Transverse colon (tissue), 4 donors: ENCODE data around the gene BTNL3. TPM values are rescaled to one million over a fixed set of nuclear protein-coding genes. Genes with fewer than 3 reads are reported as not detected.

Experiments
- DNase-seq: peaks from one replicate; pipeline ENCODE4 v3.0.0-alpha.2; 2019
- H3K27ac ChIP-seq, 4 donors: fragments of 200-600 bp; sonication (generic); 2 replicates each; pipeline ENCODE4 v1.5.1; 2016 to 2018; ENCODE audit warnings: inconsistent platforms in 4 of 4
- H3K27me3 ChIP-seq: fragments of 200-600 bp; sonication (generic); 2 replicates; pipeline ENCODE4 v1.5.1; 2017; ENCODE audit warnings: inconsistent platforms
- H3K36me3 ChIP-seq, 4 donors: fragments of 200-600 bp; sonication (generic); 2 replicates each; pipeline ENCODE4 v1.5.1; 2017 to 2019; ENCODE audit warnings: inconsistent platforms in 4 of 4
- H3K4me1 ChIP-seq, 4 donors: fragments of 200-600 bp; sonication (generic); 2 replicates each; pipeline ENCODE4 v1.5.1; 2017 to 2020; ENCODE audit warnings: inconsistent platforms in 4 of 4
- H3K4me3 ChIP-seq, 4 donors: fragments of 200-600 bp; sonication (generic); 1 replicate in 1 of 4; 2 replicates in 3 of 4; pipeline versions ENCODE4 v1.5.1 to v1.6.1; 2017 to 2019; ENCODE audit warnings: inconsistent platforms in 4 of 4
- H3K9me3 ChIP-seq, 2 donors: fragments of 200-600 bp; sonication (generic); 2 replicates each; pipeline ENCODE4 v1.5.1; 2017 to 2019; ENCODE audit warnings: inconsistent platforms in 2 of 2
- EP300 ChIP-seq: sonication (generic); formaldehyde crosslinking; IDR thresholded peaks from one replicate; pipeline ENCODE4 v1.6.1; 2017; ENCODE audit warnings: antibody characterized with exemption, low read depth
- POLR2A ChIP-seq: fragments of 450-650 bp; IDR thresholded peaks from one replicate; pipeline ENCODE4 v1.6.1; 2016; ENCODE audit warnings: antibody characterized with exemption, mild to moderate bottlenecking, moderate library complexity
- POLR2AphosphoS5 ChIP-seq, 3 donors: sonication (generic); formaldehyde crosslinking; IDR thresholded peaks; one replicate each; pipeline ENCODE4 v1.6.1; 2016; ENCODE audit warnings: antibody characterized with exemption in 3 of 3
- WGBS, 2 donors: methylation state at CpG; one replicate each; pipeline ENCODE4 v1.1.5; 2018; ENCODE audit warnings: low coverage in 1 of 2; 5-methylcytosine and 5-hydroxymethylcytosine counted together
- in situ Hi-C, 4 donors: fragments of 200-750 bp; cut with MboI; loops; one replicate each; pipeline versions ENCODE4 v1.15.0 to v1.15.1; 2017; ENCODE audit warnings: low sequenced_read_pairs in 3 of 4, low pct_ligation_motif_present in 1 of 4, low pct_unique_long_range_greater_than_20kb in 1 of 4
- intact Hi-C: fragments of 100-400 bp; cut with DNase I; formaldehyde crosslinking; loops from one replicate; pipeline ENCODE4 v1.15.1; 2023; ENCODE audit warnings: low total_unique reads
- small RNA-seq, 4 donors: library from RNA; depleted of rRNA; stranded (forward); fragments of <200 nt; gene quantifications; one replicate each; pipeline ENCODE3, GENCODE V24; 2016
- total RNA-seq, 4 donors: library from RNA; depleted of rRNA; stranded (reverse); fragments of >200 nt; gene quantifications; one replicate each; pipeline ENCODE4 v1.1.0, GENCODE V29; 2016
- TF ChIP-seq, protein P1 (sequence below), 5 experiments: fragments of 200-600 bp in 3 of 5; fragments of 450-650 bp in 2 of 5; sonication (generic) in 3 of 5; IDR thresholded peaks; 1 replicate in 2 of 5; 2 replicates in 3 of 5; pipeline ENCODE4 v1.5.1; 2016 to 2017; ENCODE audit warnings: antibody characterized with exemption in 5 of 5, inconsistent platforms in 3 of 5, mild to moderate bottlenecking in 2 of 5, moderate library complexity in 1 of 5

Gene BTNL3
- total RNA-seq, 4 donors from 2014 or later: 15.7 to 146 (median 34.7) TPM

DNA sequence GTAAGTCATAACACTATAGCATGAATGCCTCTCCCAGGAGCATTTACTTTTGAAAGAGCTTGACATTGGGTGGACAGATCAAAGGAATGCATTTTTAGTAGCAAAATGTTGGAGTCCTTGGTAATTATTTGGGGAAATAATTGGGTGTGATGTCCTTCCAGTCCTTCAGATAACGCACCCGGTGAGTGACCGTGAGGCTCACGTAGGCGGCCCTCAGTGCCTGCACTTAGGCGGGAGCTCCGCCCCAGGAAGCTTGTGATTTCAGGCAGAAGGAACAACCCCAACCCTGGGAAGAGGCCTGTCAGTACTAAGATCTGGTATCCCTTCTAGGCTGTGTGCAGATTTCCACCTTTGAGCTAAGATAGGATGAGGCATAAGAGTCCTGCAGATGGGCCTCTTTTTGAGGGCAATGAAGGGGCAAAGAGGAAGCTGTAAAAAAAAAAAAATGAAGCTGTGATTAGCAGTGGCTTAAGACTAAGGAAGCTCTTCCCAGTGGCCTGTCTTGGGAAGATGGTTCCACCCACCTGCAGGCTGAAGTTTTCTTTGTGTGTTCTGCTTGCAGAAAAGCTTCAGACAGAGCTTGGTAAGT is 66.3 kb downstream of the BTNL3 start:
- Histone ChIP-seq H3K4me3 (no peak overlapping the region), H3K27me3 (peaks cover 97% of the 10 kb centered on the region), H3K4me1 (peaks cover 6 to 27% (median 19%) of the 10 kb centered on the region in 4 donors), H3K36me3 (no peaks in the 10 kb centered on the region), H3K9me3 (no peaks in the 10 kb centered on the region), H3K27ac (no peak overlapping the region)
- 32 to 66% methylated on average over 3 to 7 of the region's 7 CpGs for WGBS, 2 donors
- DNase-seq: no peak
- no peak for TF ChIP-seq POLR2AphosphoS5 (IDR thresholded peaks at IDR 0.05)
- TF ChIP-seq, protein P1, sequence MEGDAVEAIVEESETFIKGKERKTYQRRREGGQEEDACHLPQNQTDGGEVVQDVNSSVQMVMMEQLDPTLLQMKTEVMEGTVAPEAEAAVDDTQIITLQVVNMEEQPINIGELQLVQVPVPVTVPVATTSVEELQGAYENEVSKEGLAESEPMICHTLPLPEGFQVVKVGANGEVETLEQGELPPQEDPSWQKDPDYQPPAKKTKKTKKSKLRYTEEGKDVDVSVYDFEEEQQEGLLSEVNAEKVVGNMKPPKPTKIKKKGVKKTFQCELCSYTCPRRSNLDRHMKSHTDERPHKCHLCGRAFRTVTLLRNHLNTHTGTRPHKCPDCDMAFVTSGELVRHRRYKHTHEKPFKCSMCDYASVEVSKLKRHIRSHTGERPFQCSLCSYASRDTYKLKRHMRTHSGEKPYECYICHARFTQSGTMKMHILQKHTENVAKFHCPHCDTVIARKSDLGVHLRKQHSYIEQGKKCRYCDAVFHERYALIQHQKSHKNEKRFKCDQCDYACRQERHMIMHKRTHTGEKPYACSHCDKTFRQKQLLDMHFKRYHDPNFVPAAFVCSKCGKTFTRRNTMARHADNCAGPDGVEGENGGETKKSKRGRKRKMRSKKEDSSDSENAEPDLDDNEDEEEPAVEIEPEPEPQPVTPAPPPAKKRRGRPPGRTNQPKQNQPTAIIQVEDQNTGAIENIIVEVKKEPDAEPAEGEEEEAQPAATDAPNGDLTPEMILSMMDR (IDR thresholded peaks at IDR 0.05): no peak
- TF ChIP-seq POLR2A: no peak
- no peak for TF ChIP-seq EP300
- in situ Hi-C loops (no loop called here), intact Hi-C loops (no loop called here)

Small RNA genes within 50 kb of the gene (small RNA-seq; reads per million reads assigned to genes)
- gene MIR8089: 0 reads per million in 4 donors
- gene RNU6-1036P: 0 reads per million in 4 donors
- 0 reads per million in 4 donors for gene RPS29P12

Other genes with a start within 250 kb of the BTNL3 start
- gene OR2Y1, start 248.8 kb upstream of the BTNL3 start, total RNA-seq: not detected
- 100 to 1,000 TPM in 3 of 4 donors, 10 to 100 TPM in 1; 98.5 to 131 (median 114) TPM for gene MGAT1, start 186.0 kb upstream of the BTNL3 start, total RNA-seq
- 10 to 100 TPM in 3 of 4 donors, 1 to 10 TPM in 1; 4.1 to 35.7 (median 26.9) TPM for gene ZFP62, start 127.6 kb upstream of the BTNL3 start, total RNA-seq
- 100 to 1,000 TPM in 1 of 4 donors, 10 to 100 TPM in 3; 19.7 to 156 (median 59.0) TPM for gene BTNL8, start 89.7 kb upstream of the BTNL3 start, total RNA-seq
- gene BTNL9, start 51.4 kb downstream of the BTNL3 start, total RNA-seq: 10 to 100 TPM in 3 of 4 donors, 1 to 10 TPM in 1; 2.5 to 96.5 (median 15.4) TPM
- not detected for gene OR2V1, start 142.3 kb downstream of the BTNL3 start, total RNA-seq
- not detected for gene OR2V2, start 158.7 kb downstream of the BTNL3 start, total RNA-seq
- 10 to 100 TPM in 1 of 4 donors, 1 to 10 TPM in 2, not detected in 1; 2.5 to 16.7 (median 7.5) TPM for gene TRIM7, start 216.3 kb downstream of the BTNL3 start, total RNA-seq
- 10 to 100 TPM; 17.9 to 23.9 (median 18.7) TPM for gene TRIM41, start 234.4 kb downstream of the BTNL3 start, total RNA-seq